HL-60 (cell line): ENCODE data around the gene CNP.
A peak's percentile ranks its signal among the peaks of the same experiment; 100 is the strongest.

Experiments
- DNase-seq, 2 experiments: peaks; one replicate each; pipeline ENCODE4 v3.0.0-alpha.2; 2010 to 2020; ENCODE audit warnings: low read depth in 1 of 2, low spot score in 1 of 2
- H3K27ac ChIP-seq: fragments of 250-450 bp; sonication (Bioruptor Pico); replicated peaks from 2 replicates; pipeline ENCODE4 v1.5.1; 2020; ENCODE audit warnings: mild to moderate bottlenecking, moderate library complexity
- H3K27me3 ChIP-seq: fragments of 250-450 bp; sonication (Bioruptor Pico); 2 replicates; pipeline ENCODE4 v1.5.1; 2021; ENCODE audit warnings: mild to moderate bottlenecking, moderate library complexity; ENCODE audit not compliant: insufficient read depth, poor library complexity, severe bottlenecking
- H3K4me3 ChIP-seq: replicated peaks from 2 replicates; pipeline ENCODE4 v1.5.1; 2011; ENCODE audit warnings: mild to moderate bottlenecking, control low read depth, low read length; ENCODE audit not compliant: insufficient read depth
- GABPA ChIP-seq: IDR thresholded peaks from 2 replicates; pipeline ENCODE4 v1.6.1; 2012; ENCODE audit warnings: low read depth
- POLR2AphosphoS5 ChIP-seq: IDR thresholded peaks from 2 replicates; pipeline ENCODE4 v1.6.1; 2012; ENCODE audit warnings: low read depth
- SPI1 ChIP-seq: IDR thresholded peaks from 2 replicates; pipeline ENCODE4 v1.6.1; 2012; ENCODE audit warnings: low read depth, mild to moderate bottlenecking, borderline replicate concordance
- TF ChIP-seq, protein P1 (sequence below): IDR thresholded peaks from 2 replicates; pipeline ENCODE4 v1.6.1; 2012; ENCODE audit warnings: low read depth; ENCODE audit not compliant: insufficient replicate concordance
- TF ChIP-seq, protein P2 (sequence below): IDR thresholded peaks from one replicate; pipeline ENCODE4 v1.5.1; 2011; ENCODE audit warnings: low read length, control low read depth, inconsistent platforms; ENCODE audit not compliant: insufficient read depth

The CNP gene

GRCh38 chr17:41965694-41966462, 717 bp upstream of the CNP start:
- TF ChIP-seq, protein P1, sequence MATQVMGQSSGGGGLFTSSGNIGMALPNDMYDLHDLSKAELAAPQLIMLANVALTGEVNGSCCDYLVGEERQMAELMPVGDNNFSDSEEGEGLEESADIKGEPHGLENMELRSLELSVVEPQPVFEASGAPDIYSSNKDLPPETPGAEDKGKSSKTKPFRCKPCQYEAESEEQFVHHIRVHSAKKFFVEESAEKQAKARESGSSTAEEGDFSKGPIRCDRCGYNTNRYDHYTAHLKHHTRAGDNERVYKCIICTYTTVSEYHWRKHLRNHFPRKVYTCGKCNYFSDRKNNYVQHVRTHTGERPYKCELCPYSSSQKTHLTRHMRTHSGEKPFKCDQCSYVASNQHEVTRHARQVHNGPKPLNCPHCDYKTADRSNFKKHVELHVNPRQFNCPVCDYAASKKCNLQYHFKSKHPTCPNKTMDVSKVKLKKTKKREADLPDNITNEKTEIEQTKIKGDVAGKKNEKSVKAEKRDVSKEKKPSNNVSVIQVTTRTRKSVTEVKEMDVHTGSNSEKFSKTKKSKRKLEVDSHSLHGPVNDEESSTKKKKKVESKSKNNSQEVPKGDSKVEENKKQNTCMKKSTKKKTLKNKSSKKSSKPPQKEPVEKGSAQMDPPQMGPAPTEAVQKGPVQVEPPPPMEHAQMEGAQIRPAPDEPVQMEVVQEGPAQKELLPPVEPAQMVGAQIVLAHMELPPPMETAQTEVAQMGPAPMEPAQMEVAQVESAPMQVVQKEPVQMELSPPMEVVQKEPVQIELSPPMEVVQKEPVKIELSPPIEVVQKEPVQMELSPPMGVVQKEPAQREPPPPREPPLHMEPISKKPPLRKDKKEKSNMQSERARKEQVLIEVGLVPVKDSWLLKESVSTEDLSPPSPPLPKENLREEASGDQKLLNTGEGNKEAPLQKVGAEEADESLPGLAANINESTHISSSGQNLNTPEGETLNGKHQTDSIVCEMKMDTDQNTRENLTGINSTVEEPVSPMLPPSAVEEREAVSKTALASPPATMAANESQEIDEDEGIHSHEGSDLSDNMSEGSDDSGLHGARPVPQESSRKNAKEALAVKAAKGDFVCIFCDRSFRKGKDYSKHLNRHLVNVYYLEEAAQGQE: no peak
- TF ChIP-seq POLR2AphosphoS5 (no peak), SPI1 (no peak), GABPA (no peak)
- TF ChIP-seq, protein P2, sequence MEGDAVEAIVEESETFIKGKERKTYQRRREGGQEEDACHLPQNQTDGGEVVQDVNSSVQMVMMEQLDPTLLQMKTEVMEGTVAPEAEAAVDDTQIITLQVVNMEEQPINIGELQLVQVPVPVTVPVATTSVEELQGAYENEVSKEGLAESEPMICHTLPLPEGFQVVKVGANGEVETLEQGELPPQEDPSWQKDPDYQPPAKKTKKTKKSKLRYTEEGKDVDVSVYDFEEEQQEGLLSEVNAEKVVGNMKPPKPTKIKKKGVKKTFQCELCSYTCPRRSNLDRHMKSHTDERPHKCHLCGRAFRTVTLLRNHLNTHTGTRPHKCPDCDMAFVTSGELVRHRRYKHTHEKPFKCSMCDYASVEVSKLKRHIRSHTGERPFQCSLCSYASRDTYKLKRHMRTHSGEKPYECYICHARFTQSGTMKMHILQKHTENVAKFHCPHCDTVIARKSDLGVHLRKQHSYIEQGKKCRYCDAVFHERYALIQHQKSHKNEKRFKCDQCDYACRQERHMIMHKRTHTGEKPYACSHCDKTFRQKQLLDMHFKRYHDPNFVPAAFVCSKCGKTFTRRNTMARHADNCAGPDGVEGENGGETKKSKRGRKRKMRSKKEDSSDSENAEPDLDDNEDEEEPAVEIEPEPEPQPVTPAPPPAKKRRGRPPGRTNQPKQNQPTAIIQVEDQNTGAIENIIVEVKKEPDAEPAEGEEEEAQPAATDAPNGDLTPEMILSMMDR: no peak
- Histone ChIP-seq H3K27ac (peak overlapping the region; percentile 51), H3K4me3 (peak overlapping the region; percentile 76), H3K27me3 (no peaks in the 10 kb centered on the region)
- peak in 1 of 2 experiments; percentile 33 for DNase-seq

DNA sequence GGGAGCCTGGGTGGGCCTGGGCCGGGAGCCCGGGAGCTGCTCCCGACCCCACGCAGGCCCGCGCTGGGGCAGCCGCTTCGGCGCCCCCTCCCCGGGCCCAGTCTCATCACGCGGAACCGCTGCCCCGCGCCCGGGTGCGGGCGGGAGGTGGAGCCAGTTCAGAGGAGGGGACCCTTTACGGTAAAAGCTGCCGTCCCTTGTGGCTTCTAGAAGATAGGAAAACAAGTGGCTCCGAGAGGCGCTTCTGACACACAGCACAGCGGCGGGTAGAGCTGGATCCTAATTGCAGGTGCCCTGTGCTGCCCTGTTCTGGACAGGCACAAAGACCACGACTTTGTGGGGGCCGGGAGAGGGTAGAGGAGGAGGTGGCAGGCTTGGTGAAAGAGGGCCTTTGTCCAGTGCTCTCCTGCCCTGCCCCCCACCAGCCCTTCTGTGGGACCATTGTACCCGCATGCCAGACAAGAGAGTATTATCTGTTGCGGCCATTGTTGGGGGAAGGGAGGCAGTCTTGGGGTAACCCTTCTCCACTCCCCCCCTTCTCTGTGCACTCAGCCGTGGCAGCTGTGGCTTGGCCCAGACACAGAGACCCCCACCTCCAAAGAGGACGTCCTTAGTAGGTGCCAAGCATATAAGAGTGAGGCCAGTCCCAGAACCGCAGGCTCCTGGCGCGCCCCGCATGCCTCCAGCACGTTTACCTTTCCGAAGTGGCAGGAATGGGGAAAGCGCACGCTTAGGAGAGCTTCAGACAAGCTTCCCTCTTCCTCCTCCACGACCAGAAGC, 736 bp downstream of the CNP start:
- H3K4me3 ChIP-seq: peak overlapping the region; percentile 76
- DNase-seq: peak in 1 of 2 experiments; percentile 14
- TF ChIP-seq GABPA (no peak), POLR2AphosphoS5 (no peak; the same call in 1 of the 2 replicates), SPI1 (no peak)
- TF ChIP-seq, protein P1: no peak
- TF ChIP-seq, protein P2: no peak

DNA sequence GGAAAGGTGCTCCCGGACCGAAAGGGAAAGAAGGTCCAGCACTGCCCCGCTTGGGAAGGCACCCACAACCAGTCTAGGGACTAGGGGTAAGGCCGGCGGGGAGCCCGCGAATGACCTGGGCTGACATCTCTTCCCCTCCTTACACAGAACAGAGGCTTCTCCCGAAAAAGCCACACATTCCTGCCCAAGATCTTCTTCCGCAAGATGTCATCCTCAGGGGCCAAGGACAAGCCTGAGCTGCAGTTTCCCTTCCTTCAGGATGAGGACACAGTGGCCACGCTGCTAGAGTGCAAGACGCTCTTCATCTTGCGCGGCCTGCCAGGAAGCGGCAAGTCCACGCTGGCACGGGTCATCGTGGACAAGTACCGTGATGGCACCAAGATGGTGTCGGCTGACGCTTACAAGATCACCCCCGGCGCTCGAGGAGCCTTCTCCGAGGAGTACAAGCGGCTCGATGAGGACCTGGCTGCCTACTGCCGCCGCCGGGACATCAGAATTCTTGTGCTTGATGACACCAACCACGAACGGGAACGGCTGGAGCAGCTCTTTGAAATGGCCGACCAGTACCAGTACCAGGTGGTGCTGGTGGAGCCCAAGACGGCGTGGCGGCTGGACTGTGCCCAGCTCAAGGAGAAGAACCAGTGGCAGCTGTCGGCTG, 1.5 kb downstream of the CNP start:
- H3K27ac ChIP-seq: no peak overlapping the region
- no peaks in the 10 kb centered on the region for H3K27me3 ChIP-seq
- no peak for DNase-seq
- peak overlapping the region; percentile 76 for H3K4me3 ChIP-seq
- no peak for TF ChIP-seq SPI1
- peak; percentile 32; the same call in 1 of the 2 replicates for TF ChIP-seq POLR2AphosphoS5

More for the DNA sequence above, 736 bp downstream of the CNP start:
- Histone ChIP-seq H3K27me3 (no peaks in the 10 kb centered on the region), H3K27ac (peak overlapping the region; percentile 79)

- no peak for DNase-seq
- Histone ChIP-seq H3K4me3 (no peak overlapping the region), H3K27me3 (no peaks in the 10 kb centered on the region), H3K27ac (no peak overlapping the region)
- TF ChIP-seq POLR2AphosphoS5 (no peak), GABPA (no peak), SPI1 (no peak)
- TF ChIP-seq, protein P1: no peak
- TF ChIP-seq, protein P2: no peak
Observed at GRCh38 chr17:41968676-41969075, 2.1 kb downstream of the CNP start.
